Measurements from ENCODE around the gene BCR.

BCR gene

GRCh38 chr22:23202812-23203451, 22.6 kb downstream of the BCR start:
- no peak for DNase-seq

DNA sequence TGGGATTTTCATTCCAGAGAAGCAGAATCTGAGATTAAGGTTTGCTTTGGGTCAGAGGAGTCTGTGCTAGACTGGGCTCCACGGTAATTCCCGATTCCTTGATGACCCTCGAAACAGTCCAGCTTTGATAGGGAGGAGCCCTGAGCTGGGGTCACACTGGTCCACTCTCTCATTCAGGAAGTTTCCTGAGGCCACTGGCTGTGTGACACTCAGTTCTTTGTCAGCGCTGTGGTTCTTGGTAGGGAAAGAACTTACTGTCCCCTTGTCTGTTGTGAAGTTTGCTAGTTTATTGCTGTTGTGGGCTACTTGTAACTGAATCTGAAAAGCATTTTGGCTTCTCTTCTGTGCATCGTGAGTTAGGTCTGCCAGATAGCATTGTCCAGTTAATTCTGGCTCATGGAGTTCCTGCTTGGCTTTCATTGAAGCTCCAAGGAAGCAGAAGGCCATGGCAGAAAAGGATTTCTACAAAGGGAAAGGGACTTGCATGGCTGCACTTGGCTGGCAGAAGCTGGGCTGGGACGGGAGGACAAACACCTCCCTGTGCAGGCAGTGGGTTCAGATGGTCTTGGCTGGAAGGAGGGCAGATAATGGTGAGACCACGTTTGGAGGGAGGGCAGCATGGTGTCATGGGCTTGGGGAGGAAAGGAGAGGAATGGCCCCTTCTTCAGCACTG, 23.3 kb downstream of the BCR start:
- no peak for DNase-seq

DNA sequence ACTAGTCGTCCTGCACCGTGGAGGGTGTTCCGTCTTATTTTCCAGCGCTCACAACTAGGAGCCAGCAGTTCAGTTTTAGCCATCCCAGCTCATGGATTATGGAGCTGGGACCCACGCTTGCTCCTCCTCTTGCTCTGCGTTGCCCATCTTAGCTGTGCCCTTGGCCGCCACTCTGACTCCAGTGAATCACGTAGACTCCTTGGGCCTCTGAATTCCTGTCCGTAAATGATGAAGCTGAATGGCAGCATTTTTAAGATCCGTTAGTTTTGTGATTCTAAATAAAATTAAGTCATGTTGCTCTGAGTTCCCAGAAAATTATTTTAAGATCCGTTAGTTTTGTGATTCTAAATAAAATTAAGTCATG, 23.8 kb downstream of the BCR start:
- no peak for DNase-seq

- peak; percentile 74 for DNase-seq
Observed at GRCh38 chr22:23204541-23205157, 24.3 kb downstream of the BCR start.

DNA sequence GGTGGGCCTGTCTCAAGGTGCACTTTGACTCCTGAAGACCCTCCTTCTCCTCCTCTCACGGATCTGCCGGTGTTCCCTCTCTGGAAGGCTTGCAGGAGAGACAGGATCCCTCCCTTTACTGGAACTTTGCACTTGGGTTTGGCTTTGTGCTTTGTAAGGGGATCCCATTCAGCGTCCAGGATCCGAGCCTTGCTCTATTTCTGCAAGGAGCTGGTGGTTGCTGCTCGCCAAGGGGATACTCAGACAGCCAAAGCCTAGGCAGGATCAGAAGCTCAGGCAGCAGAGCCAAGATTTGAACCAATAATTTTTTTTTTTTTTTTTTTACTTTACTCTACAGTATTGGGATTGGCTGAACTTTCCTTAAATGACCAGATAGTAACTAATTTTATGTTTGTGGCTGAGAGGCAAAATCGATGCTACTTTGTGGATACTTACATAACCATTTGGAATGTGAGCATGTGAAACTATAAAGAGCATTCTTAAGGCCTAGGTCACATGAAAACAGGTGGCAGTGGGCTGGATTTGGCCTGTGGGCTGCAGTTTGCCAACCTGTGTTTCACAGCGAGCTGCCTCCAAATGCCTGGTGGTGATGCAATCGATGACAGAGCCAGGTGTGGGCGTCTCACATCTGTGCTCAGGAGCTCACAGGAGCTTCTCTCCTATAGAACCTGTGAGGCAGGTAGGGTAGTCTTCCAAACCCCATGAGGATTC, 25.2 kb downstream of the BCR start:
- peak; percentile 77 for DNase-seq

DNA sequence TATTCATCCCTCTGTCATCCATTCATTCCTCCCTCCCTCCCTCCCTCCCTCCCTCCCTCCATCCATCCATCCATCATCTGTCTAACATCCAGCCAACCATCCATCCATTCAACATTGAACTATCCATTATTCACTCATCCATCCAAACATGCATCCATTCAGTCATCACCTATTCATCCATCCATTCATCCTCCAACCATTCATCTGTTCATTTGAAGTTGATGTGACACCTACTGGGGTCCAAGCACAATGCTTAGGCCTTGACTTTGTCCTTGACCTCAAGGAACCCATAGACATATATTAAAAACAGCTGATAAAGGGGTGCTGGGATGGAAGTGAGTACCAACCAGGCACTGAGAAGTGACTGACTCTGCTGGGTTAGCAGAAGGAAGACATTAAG, 26.6 kb downstream of the BCR start:
- no peak for DNase-seq

- DNase-seq, result no peak
Observed at GRCh38 chr22:23207729-23208393, 27.6 kb downstream of the BCR start.

DNA sequence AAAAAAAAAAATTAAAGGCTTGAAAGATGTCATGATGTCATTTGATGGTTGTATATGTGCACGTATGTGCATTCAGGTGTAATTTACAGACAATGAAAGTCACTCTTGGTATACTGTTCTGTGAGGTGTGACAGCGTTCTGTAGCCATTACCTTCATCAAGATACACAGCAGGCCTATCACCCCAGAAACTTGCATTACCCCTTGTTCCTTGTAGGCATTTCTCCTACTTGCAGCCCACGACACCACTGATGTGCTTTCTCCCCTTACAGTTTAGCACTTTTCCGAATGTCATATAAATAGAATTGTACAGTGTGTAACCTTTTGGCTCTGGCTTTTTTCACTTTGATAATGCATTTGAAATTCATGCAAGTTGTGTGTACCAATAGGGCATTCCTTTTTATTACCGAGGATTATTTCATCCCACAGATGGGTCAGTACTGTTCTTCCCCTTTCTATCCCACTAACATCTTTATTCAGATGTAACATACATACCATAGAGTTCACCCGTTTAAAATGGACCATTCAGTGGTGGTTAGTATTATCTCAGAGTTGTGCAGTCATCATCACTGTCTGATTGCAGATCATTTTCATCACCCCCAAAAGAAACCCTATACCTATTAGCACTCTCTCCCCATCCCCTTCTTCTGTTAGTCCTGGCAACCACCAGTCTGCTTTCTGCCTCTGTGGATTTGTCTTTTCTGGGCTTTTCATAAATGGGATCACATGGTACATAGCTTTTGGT, 30.3 kb downstream of the BCR start:
- no peak for DNase-seq

DNA sequence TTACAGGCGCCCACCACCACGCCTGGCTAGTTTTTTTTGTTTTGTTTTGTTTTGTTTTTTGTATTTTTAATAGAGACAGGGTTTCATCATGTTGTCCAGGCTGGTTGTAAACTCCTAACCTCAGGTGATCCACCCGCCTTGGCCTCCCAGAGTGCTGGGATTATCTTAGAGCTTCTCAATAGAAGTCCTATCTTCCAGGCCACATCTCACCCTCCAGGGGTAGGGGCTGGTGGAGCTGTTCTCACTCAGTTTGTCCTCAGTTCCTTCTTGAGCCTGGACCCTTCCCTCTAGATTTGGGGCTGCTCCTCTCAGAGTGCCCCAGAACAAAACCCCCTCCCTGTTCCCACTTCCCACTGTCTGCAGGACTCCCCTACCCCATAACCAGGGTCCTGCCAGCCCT, 31.3 kb downstream of the BCR start:
- no peak for DNase-seq

DNA sequence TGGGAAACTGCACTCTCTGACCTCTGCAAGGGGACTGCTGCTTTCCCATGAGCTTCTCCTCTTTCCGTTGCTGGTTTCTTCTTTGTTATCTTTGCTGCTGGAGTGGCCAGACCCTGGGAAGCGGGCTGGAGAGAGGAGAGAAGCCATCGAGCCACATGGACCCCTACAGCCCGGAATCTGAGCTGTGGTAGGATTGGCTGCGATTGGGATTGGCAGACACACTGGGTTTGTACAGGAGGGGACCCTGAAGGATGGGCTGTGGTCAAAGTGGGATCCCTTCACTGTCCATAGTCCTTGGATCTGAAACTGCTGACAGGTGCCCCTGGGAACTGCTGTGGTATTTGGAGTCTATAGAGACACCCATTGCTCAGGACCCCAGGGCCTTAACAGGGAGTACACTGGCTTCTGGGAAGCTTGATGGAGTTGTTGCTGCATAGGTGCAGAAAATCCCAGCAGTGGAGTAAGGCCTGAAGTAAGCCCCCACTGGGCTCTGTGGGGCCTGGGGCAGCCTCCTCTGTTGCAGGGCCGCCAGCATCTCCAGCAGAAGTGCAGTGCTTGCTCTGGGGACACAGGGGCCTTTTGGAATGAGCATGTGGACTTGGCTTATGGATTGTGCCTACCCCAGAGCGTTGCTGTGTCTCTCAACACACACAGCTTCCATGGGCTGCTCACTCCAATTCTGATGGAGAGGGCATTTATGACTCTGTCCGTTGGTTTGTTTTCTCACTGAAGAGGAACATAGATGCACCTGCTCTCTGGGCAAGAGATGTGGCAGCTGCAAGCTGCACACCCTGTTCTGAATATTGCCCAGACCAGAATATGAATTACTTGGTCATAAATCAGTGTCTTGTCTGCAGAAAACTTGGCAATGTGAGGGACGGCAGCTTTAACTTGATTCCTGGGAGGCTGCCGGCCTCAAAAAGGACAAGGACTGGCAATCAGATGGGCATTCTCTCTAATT, 32.0 kb downstream of the BCR start:
- no peak for DNase-seq

DNA sequence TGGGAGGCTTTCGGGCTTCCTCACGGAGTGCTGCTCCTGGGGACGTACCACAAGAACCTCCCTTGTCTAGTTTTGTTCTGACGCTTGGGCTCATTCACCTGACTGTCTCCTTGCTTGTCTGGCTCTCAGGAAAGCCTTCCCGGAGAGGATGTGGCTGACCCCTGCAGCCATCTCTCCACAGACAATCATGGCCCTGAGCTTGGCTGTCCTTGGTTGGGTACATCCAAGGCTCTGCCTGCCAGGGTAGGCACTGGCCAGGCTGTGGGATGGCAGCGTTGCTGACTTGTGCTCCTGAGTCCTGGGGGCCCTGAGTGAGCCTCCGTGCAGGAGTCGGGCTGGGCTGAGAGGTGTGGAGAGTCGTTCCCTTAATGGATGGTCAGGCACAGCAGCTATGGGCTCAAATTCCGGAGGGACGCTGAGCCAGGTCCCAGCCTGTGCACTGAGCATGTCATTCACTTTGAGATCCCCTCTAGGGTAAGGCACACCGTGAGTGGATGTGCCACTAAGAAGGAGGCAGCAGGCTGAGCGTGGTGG, 32.8 kb downstream of the BCR start:
- DNase-seq, result no peak

GRCh38 chr22:23213581-23214334, 33.4 kb downstream of the BCR start:
- DNase-seq, result no peak

DNA sequence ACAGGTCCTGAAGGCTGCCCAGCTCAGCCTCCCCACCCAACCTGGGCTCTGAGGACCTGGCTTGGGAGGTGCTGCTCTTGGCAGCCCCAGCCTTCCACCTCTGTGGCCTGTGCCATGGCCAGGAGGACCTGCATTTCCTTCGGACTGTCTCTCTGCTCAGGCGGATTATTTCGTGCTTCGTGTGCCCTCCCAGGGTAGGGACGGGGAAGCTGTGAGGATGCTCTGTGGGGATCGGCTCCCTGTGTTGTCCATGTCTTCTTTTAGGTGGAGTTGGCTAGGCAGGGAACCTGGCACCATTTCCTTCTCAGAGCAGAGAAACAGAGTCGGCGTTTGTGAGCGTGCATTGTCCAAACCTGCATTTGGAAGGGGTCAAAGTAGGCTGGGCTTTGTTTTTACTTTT, 34.1 kb downstream of the BCR start:
- DNase-seq, result no peak

DNA sequence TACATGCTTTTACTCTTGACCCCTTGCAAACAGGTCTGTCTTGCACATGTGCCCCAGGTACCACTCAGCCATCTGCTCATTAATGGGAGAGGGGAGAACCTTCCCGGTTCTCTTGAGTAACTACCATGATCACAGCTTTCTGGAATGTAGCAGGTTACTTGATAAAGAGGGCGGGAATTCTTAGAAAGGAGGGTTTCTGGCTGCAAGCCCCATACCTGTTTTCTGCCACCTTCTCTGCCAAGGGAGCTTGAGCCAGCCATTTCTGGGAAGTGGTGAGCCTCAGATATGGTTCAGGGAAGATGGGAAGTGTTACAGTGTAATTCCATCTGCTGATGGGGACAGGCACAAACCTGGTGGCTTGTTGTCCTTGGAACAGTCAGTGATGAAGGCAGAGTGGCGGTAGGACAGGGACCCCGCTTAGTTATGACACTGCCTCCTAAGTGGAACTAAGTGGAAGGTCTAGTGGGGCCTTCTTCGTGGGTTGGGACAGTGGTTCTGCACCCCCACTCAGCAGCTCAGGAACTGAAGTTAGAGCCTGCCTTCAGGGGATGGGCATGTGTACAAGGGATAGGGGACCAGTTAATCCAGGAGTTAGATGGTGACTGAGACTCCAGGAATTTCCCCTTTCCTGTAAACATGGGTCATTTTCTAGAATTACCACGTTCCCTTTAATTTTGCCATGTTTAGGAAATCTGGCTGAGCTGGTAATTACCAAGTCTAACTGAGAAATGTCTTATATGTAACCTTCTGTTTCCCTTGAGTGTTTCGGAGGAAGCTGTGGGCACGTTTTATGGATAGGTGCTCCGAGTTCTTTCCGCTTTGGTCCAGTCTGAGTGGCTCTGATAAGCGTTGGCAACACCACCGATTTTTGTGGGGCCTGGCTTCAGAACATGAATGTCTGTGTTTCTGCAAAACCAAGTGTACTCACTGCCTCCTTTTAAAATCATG, 35.3 kb downstream of the BCR start:
- no peak for DNase-seq

GRCh38 chr22:23216461-23217170, 36.3 kb downstream of the BCR start:
- no peak for DNase-seq

DNA sequence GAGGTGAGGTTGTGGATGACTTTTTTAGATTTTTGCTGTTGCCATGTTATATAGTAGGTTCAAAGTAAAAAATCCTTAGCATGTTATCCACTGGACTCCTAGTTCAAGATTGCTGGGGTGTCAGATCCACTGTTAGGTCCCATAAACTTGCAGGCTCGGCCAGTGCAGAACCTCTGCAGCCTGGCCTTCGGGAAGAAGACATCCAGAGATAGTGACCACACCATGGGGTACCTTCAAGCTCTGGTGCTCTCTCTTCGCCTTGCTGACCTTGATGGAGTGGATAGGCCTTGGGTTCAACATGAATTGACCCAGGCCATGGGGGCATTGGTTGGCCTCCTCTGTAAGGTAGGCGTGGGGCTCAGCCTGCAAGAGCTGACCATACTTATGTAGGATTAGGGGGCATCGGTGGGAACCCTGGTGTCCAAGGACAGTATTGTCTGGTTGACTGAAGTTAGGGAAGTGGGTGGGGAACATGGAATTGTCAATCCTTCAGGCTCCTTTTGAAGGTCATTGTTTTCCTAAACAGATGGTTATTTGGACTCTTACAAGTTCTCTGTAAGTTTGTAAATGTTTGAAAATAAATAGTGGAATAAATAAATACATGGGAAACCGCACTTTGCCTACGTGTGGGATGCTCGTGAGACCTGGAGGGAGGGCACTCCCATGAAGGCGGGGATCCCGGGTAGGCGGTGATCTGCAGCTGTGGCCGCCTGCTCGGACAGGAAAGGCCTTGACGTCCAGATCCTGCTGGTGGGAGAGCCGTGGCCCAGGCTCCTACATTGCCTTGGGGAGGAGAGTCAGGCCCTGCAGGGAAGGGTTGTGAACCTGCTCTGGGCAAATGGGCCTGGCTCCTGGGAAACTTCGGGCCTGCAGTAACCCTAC, 37.1 kb downstream of the BCR start:
- DNase-seq, result no peak

Measured in right hindlimb (tissue), 1 donor.